DMS79 (cell line): Measurements from ENCODE around the gene CALD1.

Experiments used
- DNase-seq: peaks from one replicate; lab custom pipeline; 2025; lab: John Stamatoyannopoulos, UW

The CALD1 gene

GRCh38 chr7:134764365-134764764, 15.1 kb upstream of the CALD1 start:
- no peak for DNase-seq

- DNase-seq, result no peak
Observed at GRCh38 chr7:134766779-134767519, 12.5 kb upstream of the CALD1 start.

- no peak for DNase-seq
Observed at GRCh38 chr7:134767520-134768168, 11.8 kb upstream of the CALD1 start.

GRCh38 chr7:134768243-134768642, 11.2 kb upstream of the CALD1 start:
- DNase-seq, result no peak

- no peak for DNase-seq
Observed at GRCh38 chr7:134770676-134771075, 8.8 kb upstream of the CALD1 start.

- DNase-seq, result no peak
Observed at GRCh38 chr7:134771111-134771510, 8.3 kb upstream of the CALD1 start.

GRCh38 chr7:134771889-134772288, 7.5 kb upstream of the CALD1 start:
- DNase-seq, result no peak

- DNase-seq, result no peak
Observed at GRCh38 chr7:134772401-134772800, 7.0 kb upstream of the CALD1 start.

GRCh38 chr7:134773164-134773563, 6.3 kb upstream of the CALD1 start:
- DNase-seq, result no peak

- DNase-seq, result no peak
Observed at GRCh38 chr7:134774119-134774518, 5.3 kb upstream of the CALD1 start.

GRCh38 chr7:134777470-134777869, 2.0 kb upstream of the CALD1 start:
- DNase-seq, result no peak

- no peak for DNase-seq
Observed at GRCh38 chr7:134777908-134778580, 1.4 kb upstream of the CALD1 start.

- DNase-seq, result no peak
Observed at GRCh38 chr7:134779741-134780065, 269 bp downstream of the CALD1 start.

GRCh38 chr7:134780166-134780828, 863 bp downstream of the CALD1 start:
- no peak for DNase-seq

GRCh38 chr7:134781171-134781570, 1.7 kb downstream of the CALD1 start:
- DNase-seq, result no peak

- DNase-seq, result no peak
Observed at GRCh38 chr7:134782121-134782623, 2.7 kb downstream of the CALD1 start.

GRCh38 chr7:134783294-134784069, 4.0 kb downstream of the CALD1 start:
- DNase-seq, result no peak

GRCh38 chr7:134784251-134785049, 5.0 kb downstream of the CALD1 start:
- DNase-seq, result no peak

GRCh38 chr7:134785842-134786241, 6.4 kb downstream of the CALD1 start:
- no peak for DNase-seq

- no peak for DNase-seq
Observed at GRCh38 chr7:134787064-134787463, 7.6 kb downstream of the CALD1 start.

- no peak for DNase-seq
Observed at GRCh38 chr7:134787720-134788119, 8.3 kb downstream of the CALD1 start.
